ENCODE measurements around the gene MCTP2.

MCTP2 gene

GRCh38 chr15:94230883-94231722, at the start of gene MCTP2:
Gene MCTP2 (plus strand): TSS chr15:94231561. CDS start chr15:94298266, 66,705 bp downstream.
- DNase-seq = peak; percentile 87

- DNase-seq = no peak
Measured at GRCh38 chr15:94182883-94183282, 48.5 kb upstream of the MCTP2 start.

GRCh38 chr15:94185547-94186236, 45.7 kb upstream of the MCTP2 start:
- DNase-seq = no peak

DNA sequence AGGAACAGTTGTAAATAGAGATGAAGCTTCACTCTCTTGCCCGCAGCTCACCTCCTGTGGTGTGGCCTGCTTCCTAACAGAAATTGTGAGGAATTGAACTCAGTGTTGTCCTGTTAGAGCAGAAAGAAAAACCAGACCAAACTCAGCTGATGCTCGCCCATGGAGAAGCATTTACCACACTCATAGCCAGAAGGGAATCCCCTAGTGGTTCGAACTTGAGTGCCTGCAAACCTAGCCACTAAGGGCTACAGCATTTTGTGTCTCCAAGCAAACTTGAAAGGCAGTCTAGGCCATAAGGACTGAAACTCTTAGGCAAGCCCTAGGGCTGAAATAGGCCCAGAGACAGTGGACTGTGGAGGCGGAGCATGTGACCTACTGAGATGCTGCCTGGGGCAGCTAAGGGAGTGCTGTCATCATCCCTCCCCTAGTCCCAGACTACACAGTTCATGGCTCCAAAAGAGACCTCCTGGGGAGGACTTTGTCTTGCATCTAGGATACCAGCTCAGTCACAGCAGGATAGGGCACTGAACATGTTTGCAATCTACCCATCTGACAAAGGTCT, 44.5 kb upstream of the MCTP2 start:
- DNase-seq = no peak

DNA sequence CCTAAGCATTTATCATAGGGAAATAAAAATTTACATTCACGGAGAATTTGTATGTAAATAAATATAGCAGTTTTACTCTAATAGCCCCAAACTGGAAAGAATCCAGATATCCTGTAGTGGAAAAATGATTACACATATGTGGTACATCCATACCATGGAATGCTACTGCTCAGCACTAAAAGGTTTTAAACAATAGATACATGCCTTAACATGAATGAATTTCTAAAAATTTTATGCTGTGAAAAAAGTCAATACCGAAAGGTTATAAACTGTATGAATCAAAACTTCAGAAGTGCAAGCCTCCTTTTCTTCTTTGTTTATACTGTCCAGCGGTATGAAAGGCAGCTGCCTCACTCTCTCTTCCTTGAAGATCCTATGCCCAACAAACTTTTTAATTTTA, 37.5 kb upstream of the MCTP2 start:
- DNase-seq = no peak

GRCh38 chr15:94196531-94196930, 34.8 kb upstream of the MCTP2 start:
- DNase-seq = no peak

- no peak for DNase-seq
Measured at GRCh38 chr15:94198633-94199032, 32.7 kb upstream of the MCTP2 start.

- no peak for DNase-seq
Measured at GRCh38 chr15:94199725-94200124, 31.6 kb upstream of the MCTP2 start.

DNA sequence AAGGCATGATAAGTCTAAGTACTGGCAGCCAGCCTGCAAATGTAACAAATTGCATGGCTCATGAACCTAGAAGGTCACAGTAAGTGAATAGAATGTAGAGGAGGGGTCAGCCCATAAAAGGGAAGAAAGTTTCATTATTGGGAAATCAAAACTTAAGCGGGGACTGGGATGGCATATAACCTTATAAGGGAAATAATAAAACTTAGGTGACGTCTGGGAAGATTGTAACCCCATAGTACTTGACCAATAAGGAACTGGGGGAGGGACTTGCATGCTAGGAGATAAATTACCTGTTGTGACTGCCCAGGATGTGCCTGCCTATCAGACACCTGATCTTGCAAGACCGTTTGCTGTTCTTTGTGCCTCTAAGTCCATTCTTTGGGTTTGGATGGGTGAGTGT, 28.1 kb upstream of the MCTP2 start:
- DNase-seq = no peak

DNA sequence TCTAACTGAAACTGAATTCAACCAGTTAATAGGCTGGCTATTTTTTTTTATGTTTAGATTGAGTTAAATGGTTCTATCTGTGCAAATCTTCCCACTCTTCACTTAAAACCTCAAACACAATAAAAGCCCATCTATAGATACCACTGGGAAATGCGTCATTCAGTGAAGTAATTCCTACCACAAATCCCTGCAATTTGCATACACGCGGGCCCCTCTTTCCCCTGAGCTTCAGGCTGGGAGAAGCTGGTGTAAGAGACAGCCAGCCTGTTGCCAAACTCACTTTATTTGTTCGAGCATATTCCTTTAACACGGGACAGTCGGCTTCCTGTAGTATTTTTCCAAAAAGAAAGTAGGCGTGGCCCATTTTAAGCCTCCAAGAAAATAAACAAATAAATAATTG, 26.0 kb upstream of the MCTP2 start:
- no peak for DNase-seq

- no peak for DNase-seq
Measured at GRCh38 chr15:94206463-94207167, 24.7 kb upstream of the MCTP2 start.

DNA sequence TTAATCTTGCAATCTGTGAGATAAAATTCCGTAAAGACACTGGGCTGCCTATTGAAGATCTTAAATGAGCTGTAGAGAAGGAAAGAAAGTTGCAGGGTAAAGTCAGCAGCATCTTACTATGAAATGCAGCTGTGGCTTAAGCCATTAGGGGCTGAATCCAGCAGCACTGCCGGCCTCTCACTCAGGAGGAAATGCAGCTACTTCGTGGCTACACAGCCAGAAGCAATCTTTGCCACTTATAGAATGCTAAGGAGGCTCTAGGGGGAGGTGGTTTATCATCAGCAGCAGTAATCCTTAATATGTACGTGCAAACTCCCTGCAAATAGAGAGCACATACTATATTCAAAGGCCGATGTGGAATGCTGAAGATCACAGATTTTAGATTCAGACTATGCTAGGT, 19.1 kb upstream of the MCTP2 start:
- no peak for DNase-seq

DNA sequence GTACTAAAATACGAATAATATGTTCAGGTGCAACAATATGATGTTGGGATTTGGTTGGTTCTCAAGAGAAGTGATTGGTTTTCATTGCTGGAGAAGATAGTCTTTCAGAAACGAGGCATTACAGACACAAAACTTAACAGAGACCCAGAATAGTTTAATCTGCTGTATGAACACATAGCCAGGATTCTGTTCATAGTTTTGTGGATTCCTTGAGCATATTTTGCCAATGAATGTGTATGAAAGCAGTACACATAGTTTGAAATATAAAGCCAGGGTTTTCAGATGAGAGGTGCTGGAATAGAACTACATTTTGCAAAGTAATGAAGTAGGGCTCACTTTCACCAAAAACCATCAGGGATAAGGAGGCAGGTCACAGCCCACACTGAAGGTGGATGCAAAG, 5.7 kb upstream of the MCTP2 start:
- DNase-seq = no peak

GRCh38 chr15:94228611-94229010, 2.8 kb upstream of the MCTP2 start:
- no peak for DNase-seq

DNA sequence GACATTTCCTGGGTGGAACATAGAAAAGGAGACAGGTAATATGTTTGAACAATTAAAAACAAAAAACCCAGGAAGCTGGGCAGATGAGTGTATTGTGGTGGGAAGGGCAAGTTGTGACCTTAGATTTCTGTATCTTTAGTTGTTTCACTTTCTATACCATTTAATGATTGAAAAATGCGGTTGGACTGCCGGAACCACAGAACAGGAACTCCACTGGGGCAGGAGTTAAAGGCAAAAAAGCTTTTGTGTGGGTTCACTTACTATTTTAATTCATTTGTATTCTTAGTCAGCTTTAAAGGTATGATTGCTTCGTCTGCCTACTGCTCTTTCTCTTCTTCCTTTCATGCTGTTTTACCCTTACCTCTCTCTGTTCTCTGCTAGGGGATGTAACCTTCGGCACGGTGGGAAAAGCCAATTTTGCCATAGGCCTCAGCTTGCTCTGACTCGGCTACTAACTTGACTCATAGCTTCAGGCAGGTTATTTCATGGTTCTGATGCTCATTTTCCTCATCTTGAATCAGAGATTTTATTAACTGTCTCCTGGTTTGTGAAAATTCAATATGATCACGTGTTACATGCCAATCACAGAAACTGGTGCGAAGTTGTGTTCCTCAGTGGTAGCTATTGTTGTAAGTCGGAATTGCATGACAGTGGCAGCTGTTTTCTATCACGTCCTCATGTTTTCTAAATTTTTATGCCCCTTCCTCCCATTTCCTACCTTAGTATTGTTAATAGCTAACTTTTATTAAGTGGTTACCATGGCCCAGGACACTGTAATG, 1.6 kb upstream of the MCTP2 start:
- no peak for DNase-seq

DNA sequence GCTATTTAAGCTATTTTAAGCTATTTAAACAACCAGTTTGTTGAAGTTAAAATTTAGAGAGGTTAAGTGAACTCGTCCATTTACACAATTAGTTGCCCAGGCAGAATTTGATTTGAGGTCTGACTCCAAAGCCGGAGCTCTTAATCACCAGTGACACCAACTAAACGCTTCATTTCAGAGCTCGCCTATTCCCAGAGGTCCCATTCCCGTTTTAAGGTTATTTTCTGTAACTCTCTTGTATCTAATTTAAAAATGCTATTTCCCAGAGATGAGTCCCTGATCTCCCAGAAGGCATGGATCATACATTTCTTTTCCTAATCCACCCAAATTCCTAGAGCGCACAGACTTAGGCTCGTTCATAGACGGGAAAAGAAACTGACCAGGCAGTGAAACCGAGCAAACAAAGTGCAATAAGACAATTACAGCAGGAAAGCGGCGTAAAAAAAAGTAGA, 904 bp upstream of the MCTP2 start:
- DNase-seq = no peak

DNA sequence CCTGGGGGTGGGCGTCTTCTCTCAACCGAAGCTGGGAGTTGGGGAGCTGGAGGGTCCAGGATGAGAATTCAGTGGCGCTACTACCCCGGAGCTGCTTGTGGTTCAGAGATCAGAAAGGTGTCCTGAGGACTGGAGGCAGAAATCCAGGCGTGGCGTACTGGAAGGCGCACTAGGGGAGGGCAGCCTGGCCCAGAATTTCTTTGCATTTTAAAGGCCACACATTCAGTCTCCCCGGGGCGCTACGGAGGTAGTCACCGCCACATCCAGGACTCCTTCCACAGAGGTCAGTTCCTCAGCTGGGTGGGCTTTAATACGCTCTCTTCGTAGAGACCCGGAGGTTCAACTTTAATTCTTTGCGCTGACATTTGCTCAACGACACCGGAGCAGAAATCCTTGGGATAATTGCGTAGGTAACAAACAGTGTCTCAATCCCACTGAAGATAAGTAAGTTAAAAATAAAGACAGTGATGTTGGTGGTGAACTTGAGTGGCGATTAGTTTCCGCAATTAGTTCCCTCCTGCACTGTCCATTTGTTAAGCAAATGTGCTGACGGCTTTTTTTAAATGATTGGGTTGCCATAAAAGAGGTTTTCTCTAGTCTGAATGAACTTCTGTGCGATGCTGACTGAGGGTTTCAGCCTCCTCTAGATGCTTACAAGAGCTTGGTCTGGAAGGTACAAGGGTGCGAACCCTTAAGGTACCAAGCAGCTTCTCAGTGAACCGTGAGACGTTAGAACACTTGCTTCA, 535 bp downstream of the MCTP2 start:
- no peak for DNase-seq

- DNase-seq = no peak
Measured at GRCh38 chr15:94233441-94233840, 2.1 kb downstream of the MCTP2 start.

DNA sequence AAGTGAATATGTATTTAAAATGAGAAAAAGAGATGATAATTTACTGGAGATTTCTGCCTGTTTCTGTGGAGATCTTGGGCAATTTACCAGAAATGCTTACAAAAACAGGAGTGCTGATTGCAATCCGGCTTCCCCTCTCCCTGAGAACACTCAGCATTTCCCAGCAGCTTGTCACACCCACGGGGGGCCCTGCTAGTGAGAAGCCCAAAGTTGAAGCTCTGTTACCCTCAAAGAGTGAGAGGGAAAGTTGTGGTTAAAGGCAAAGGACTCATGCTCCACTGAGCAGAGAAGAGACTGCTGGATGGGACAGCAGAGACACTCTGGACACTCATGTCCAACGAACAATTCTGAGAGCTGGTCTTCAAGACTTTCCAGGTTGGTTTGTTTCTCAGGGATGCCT, 2.9 kb downstream of the MCTP2 start:
- no peak for DNase-seq

DNA sequence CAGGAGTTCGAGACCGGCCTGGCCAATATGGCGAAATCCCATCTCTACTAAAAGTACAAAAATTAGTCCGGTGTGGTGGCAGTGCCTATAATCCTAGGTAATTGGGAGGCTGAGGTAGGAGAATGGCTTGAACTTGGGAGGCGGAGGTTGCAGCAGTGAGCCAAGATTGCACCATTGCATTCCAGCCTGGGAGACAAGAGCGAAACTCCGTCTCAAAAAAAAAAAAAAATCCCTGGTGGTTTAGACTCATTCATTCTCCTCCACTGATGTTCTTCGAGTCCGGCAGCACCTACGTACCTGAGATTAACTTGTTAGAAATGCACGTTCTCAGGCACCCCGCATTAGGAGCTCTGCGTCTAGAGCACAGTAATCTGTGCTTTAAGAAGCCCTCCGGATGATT, 3.7 kb downstream of the MCTP2 start:
- no peak for DNase-seq

DNA sequence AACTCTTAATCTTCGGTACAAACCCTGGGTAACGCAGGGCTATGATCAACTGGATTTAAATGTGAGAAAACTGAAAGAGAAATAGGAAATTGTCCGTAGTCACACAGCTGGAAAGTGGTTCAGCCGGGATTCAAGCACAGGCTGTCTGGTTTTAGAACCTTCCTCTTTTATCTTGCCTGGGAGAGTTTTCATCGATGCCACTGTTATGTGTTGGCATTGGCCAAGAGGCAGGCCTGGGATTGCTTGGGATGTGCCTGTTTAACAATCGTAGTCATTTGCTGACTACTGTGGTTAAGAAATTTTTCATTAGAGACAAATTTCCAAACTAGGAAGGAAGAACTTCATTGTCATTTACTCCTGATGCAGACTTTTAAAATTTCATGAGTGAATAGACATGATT, 4.3 kb downstream of the MCTP2 start:
- no peak for DNase-seq

DNA sequence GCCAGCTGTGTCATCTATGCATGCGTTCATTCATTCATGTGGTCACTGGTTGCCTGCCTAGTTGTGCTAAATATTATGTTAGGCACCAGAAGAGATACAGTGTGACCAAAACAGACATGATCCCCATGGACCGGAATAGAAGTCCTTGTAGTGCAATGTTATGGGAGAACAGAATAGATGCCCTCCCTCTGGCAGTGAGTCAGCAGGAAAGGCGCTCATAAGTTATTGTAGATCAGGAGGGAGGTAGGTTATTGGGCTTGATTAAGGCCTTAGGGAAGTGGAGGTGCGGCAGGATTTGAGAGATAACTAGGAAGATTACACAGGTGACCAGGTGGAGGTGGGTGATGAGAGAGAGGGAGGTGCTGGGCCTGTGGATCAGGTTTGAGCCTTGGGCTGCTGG, 5.2 kb downstream of the MCTP2 start:
- no peak for DNase-seq
